GM12865 (cell line): ENCODE data around the gene OPN5.

Source experiments
- DNase-seq: peaks from one replicate; pipeline ENCODE4 v3.0.0; 2010; ENCODE audit warnings: low read depth
- H3K4me3 ChIP-seq: 2 replicates; pipeline ENCODE4 v1.5.1; 2011; ENCODE audit warnings: mild to moderate bottlenecking, low read depth, low read length, control low read depth
- TF ChIP-seq, protein P1 (sequence below): IDR thresholded peaks from 2 replicates; pipeline ENCODE4 v1.5.1; 2011; ENCODE audit warnings: low read length, control low read depth, low read depth, inconsistent platforms; ENCODE audit not compliant: insufficient read depth; ENCODE audit errors: missing control alignments

The OPN5 gene

DNA sequence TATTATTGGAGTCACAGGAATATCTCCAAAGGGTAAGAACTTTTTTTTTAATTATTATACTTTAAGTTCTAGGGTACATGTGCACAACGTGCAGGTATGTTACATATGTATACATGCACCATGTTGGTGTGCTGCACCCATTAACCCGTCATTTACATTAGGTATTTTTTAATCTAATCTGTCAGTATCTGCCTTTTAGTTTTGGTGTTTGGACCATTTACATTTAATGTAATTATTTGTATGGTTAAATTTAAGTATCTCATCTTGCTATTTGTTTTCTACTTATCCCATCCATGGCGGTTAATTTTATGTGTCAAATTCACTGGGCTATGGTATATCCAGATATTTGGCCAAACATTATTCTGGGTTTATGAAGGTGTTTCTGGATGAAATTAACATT is 15.4 kb upstream of the OPN5 start:
- TF ChIP-seq, protein P1, sequence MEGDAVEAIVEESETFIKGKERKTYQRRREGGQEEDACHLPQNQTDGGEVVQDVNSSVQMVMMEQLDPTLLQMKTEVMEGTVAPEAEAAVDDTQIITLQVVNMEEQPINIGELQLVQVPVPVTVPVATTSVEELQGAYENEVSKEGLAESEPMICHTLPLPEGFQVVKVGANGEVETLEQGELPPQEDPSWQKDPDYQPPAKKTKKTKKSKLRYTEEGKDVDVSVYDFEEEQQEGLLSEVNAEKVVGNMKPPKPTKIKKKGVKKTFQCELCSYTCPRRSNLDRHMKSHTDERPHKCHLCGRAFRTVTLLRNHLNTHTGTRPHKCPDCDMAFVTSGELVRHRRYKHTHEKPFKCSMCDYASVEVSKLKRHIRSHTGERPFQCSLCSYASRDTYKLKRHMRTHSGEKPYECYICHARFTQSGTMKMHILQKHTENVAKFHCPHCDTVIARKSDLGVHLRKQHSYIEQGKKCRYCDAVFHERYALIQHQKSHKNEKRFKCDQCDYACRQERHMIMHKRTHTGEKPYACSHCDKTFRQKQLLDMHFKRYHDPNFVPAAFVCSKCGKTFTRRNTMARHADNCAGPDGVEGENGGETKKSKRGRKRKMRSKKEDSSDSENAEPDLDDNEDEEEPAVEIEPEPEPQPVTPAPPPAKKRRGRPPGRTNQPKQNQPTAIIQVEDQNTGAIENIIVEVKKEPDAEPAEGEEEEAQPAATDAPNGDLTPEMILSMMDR: no peak
- H3K4me3 ChIP-seq: no peak overlapping the region
- no peak for DNase-seq

- no peak overlapping the region for H3K4me3 ChIP-seq
- no peak for DNase-seq
- TF ChIP-seq, protein P1: no peak
These were observed 14.7 kb upstream of the OPN5 start for GRCh38 chr6:47767102-47767501.

GRCh38 chr6:47769982-47770381 is 11.8 kb upstream of the OPN5 start:
- no peak for DNase-seq
- no peak overlapping the region for H3K4me3 ChIP-seq
- TF ChIP-seq, protein P1: no peak

DNA sequence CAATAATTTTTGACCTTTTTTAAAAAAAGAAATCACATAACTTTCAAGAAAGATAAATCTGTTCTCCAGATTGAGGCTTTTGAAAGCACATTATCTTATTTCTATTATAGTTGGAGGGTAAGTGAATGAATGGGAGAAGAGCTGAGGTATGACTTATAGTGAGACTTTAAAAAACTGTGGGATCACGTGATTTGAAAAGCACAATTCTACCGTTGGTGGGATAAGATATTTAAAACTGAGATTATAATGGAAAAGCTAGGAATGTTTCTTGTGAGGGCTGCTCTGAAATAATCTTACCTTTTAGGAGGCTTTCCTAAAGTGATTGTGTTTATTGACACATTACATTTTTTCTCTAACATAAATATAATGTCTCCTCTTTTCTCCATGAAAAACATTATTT is 9.5 kb upstream of the OPN5 start:
- DNase-seq: no peak
- TF ChIP-seq, protein P1: no peak
- H3K4me3 ChIP-seq: no peak overlapping the region

GRCh38 chr6:47773005-47773404 is 8.8 kb upstream of the OPN5 start:
- no peak overlapping the region for H3K4me3 ChIP-seq
- TF ChIP-seq, protein P1: no peak
- DNase-seq: no peak

GRCh38 chr6:47780510-47781356 is 1.1 kb upstream of the OPN5 start:
- peak; percentile 64 for DNase-seq
- TF ChIP-seq, protein P1: peak; percentile 57
- H3K4me3 ChIP-seq: no peak overlapping the region

- no peak overlapping the region for H3K4me3 ChIP-seq
- DNase-seq: no peak
- TF ChIP-seq, protein P1: no peak
These were observed 3.4 kb downstream of the OPN5 start for GRCh38 chr6:47785182-47785581.
